HUES48 (cell line): ENCODE data around the gene CARS2.
"Not testable (repeated sequence)": the region's sequence is repeated elsewhere in the genome, so short reads cannot be mapped to it uniquely, and the experiment has no call there.

Source experiments
- H3K27ac ChIP-seq: one replicate; pipeline ENCODE4 v1.7.0; 2013; ENCODE audit warnings: low read depth, low read length, inconsistent platforms
- H3K27me3 ChIP-seq: 2 replicates; pipeline ENCODE4 v1.6.1; 2013; ENCODE audit warnings: mild to moderate bottlenecking, low read length; ENCODE audit not compliant: control insufficient read depth, insufficient read depth
- H3K36me3 ChIP-seq: 2 replicates; pipeline ENCODE4 v1.6.1; 2013; ENCODE audit warnings: low read length; ENCODE audit not compliant: control insufficient read depth, insufficient read depth
- H3K4me1 ChIP-seq: 2 replicates; pipeline ENCODE4 v1.6.1; 2013; ENCODE audit warnings: mild to moderate bottlenecking, low read length; ENCODE audit not compliant: control insufficient read depth, insufficient read depth
- H3K4me3 ChIP-seq: 2 replicates; pipeline ENCODE4 v1.5.1; 2013; ENCODE audit warnings: mild to moderate bottlenecking, low read depth, low read length
- H3K9ac ChIP-seq: 2 replicates; pipeline ENCODE4 v1.6.1; 2013; ENCODE audit warnings: mild to moderate bottlenecking, low read depth, low read length, moderate library complexity
- H3K9me3 ChIP-seq: 2 replicates; pipeline ENCODE4 v1.6.1; 2013; ENCODE audit warnings: low read length; ENCODE audit not compliant: control insufficient read depth, insufficient read depth

The CARS2 gene

GRCh38 chr13:110680852-110681251 lies 25.1 kb downstream of the CARS2 start:
- H3K27ac ChIP-seq = no peak overlapping the region
- H3K9me3 ChIP-seq = no peaks in the 10 kb centered on the region
- no peak overlapping the region for H3K9ac ChIP-seq
- H3K27me3 ChIP-seq = no peaks in the 10 kb centered on the region
- H3K36me3 ChIP-seq = peaks cover 71% of the 10 kb centered on the region
- H3K4me1 ChIP-seq = no peaks in the 10 kb centered on the region
- H3K4me3 ChIP-seq = no peak overlapping the region

GRCh38 chr13:110677731-110678545 lies 28.0 kb downstream of the CARS2 start:
- H3K36me3 ChIP-seq = peaks cover 47% of the 10 kb centered on the region
- H3K4me1 ChIP-seq = no peaks in the 10 kb centered on the region
- no peaks in the 10 kb centered on the region for H3K9me3 ChIP-seq
- no peak overlapping the region for H3K27ac ChIP-seq
- H3K9ac ChIP-seq = no peak overlapping the region
- H3K27me3 ChIP-seq = no peaks in the 10 kb centered on the region
- H3K4me3 ChIP-seq = no peak overlapping the region

- Histone ChIP-seq H3K27me3 (no peaks in the 10 kb centered on the region), H3K9me3 (no peaks in the 10 kb centered on the region), H3K36me3 (peaks cover 36% of the 10 kb centered on the region), H3K4me1 (no peaks in the 10 kb centered on the region), H3K27ac (no peak overlapping the region), H3K9ac (no peak overlapping the region), H3K4me3 (no peak overlapping the region)
Observed at GRCh38 chr13:110676595-110677587, 29.0 kb downstream of the CARS2 start.

GRCh38 chr13:110669814-110670213 lies 36.1 kb downstream of the CARS2 start:
- Histone ChIP-seq H3K36me3 (peaks cover 40% of the 10 kb centered on the region), H3K9me3 (peaks cover 13% of the 10 kb centered on the region)
- not testable (repeated sequence) for H3K4me1 ChIP-seq, H3K27ac ChIP-seq, H3K27me3 ChIP-seq, H3K9ac ChIP-seq, H3K4me3 ChIP-seq

GRCh38 chr13:110669036-110669435 lies 36.9 kb downstream of the CARS2 start:
- H3K36me3 ChIP-seq = peaks cover 43% of the 10 kb centered on the region

GRCh38 chr13:110666255-110666533 lies 39.7 kb downstream of the CARS2 start:
- H3K9ac ChIP-seq = no peak overlapping the region
- H3K27ac ChIP-seq = no peak overlapping the region
- no peaks in the 10 kb centered on the region for H3K27me3 ChIP-seq
- H3K36me3 ChIP-seq = peaks cover 70% of the 10 kb centered on the region
- H3K4me1 ChIP-seq = no peaks in the 10 kb centered on the region
- no peak overlapping the region for H3K4me3 ChIP-seq
- peaks cover 14% of the 10 kb centered on the region for H3K9me3 ChIP-seq

More at GRCh38 chr13:110669036-110669435, 36.9 kb downstream of the CARS2 start:
- H3K27ac ChIP-seq = no peak overlapping the region
- H3K27me3 ChIP-seq = no peaks in the 10 kb centered on the region
- H3K9ac ChIP-seq = no peak overlapping the region
- peaks cover 13% of the 10 kb centered on the region for H3K9me3 ChIP-seq
- H3K4me3 ChIP-seq = no peak overlapping the region
- no peaks in the 10 kb centered on the region for H3K4me1 ChIP-seq

GRCh38 chr13:110665491-110666254 lies 40.2 kb downstream of the CARS2 start:
- no peaks in the 10 kb centered on the region for H3K27me3 ChIP-seq
- H3K27ac ChIP-seq = no peak overlapping the region
- peaks cover 17% of the 10 kb centered on the region for H3K9me3 ChIP-seq
- H3K9ac ChIP-seq = no peak overlapping the region
- H3K4me3 ChIP-seq = no peak overlapping the region
- H3K36me3 ChIP-seq = peaks cover 70% of the 10 kb centered on the region
- no peaks in the 10 kb centered on the region for H3K4me1 ChIP-seq

GRCh38 chr13:110664673-110665072 lies 41.2 kb downstream of the CARS2 start:
- Histone ChIP-seq H3K27me3 (no peaks in the 10 kb centered on the region), H3K4me3 (no peak overlapping the region), H3K9ac (no peak overlapping the region), H3K9me3 (peaks cover 17% of the 10 kb centered on the region), H3K4me1 (no peaks in the 10 kb centered on the region), H3K36me3 (peaks cover 72% of the 10 kb centered on the region), H3K27ac (no peak overlapping the region)

GRCh38 chr13:110664041-110664440 lies 41.9 kb downstream of the CARS2 start:
- Histone ChIP-seq H3K27me3 (no peaks in the 10 kb centered on the region), H3K9me3 (peaks cover 14% of the 10 kb centered on the region), H3K4me1 (no peaks in the 10 kb centered on the region), H3K9ac (no peak overlapping the region), H3K36me3 (peaks cover 71% of the 10 kb centered on the region), H3K4me3 (no peak overlapping the region), H3K27ac (no peak overlapping the region)

- H3K36me3 ChIP-seq = peaks cover 67% of the 10 kb centered on the region
- no peak overlapping the region for H3K27ac ChIP-seq
- H3K4me1 ChIP-seq = no peaks in the 10 kb centered on the region
- no peak overlapping the region for H3K9ac ChIP-seq
- H3K4me3 ChIP-seq = no peak overlapping the region
- H3K27me3 ChIP-seq = no peaks in the 10 kb centered on the region
- peaks cover 10% of the 10 kb centered on the region; the same call in 1 of the 2 replicates for H3K9me3 ChIP-seq
Observed at GRCh38 chr13:110663491-110663890, 42.4 kb downstream of the CARS2 start.
